Endothelial cell of umbilical vein (primary cell): Measurements from ENCODE around the gene ABCG4. TPM values are rescaled to one million over a fixed set of nuclear protein-coding genes. Genes with fewer than 3 reads are reported as not detected.

ENCODE experiments used
- BruUV-seq: library from RNA; stranded (reverse); fragments of 400-500 nt; replicated peaks from 2 replicates; lab custom pipeline; 2021; lab: Mats Ljungman, UMichigan
- CTCF ChIA-PET: fragments of 300-600, 350-600 bp; sonication (Branson Sonifier 250); formaldehyde crosslinking; loops from one replicate; lab custom pipeline; 2021; ENCODE audit warnings: antibody characterized with exemption, inconsistent platforms; lab: Charles Lee
- POLR2A ChIA-PET: fragments of 300-600, 350-600 bp; sonication (Branson Sonifier 250); formaldehyde crosslinking; loops from one replicate; lab custom pipeline; 2021; ENCODE audit warnings: antibody characterized with exemption, inconsistent platforms; lab: Charles Lee
- DNase-seq: peaks from one replicate; pipeline ENCODE4 v3.0.0-alpha.2; 2011; ENCODE audit warnings: low read depth, low spot score
- FAIRE-seq: peaks from 2 replicates; lab custom pipeline; 2011; peaks lifted over from hg19 to GRCh38; lab: Jason Lieb, UNC
- H2AFZ ChIP-seq: 2 replicates; pipeline ENCODE4 v1.6.0; 2012; ENCODE audit warnings: low read depth, low read length, control low read depth, inconsistent platforms
- H3K27ac ChIP-seq: 2 replicates; pipeline ENCODE4 v1.5.1; 2011; ENCODE audit warnings: low read depth, mild to moderate bottlenecking, control low read depth, low read length, moderate library complexity; ENCODE audit not compliant: insufficient read depth
- H3K27me3 ChIP-seq, 2 experiments: 2 replicates each; pipeline versions ENCODE4 v1.6.0 to v1.6.1; 2011; ENCODE audit warnings: low read length in 2 of 2, mixed read lengths in 1 of 2; ENCODE audit not compliant: control insufficient read depth in 2 of 2, insufficient read depth in 2 of 2
- H3K36me3 ChIP-seq, 2 experiments: 2 replicates in 1 of 2; 3 replicates in 1 of 2; pipeline ENCODE4 v1.5.1; 2011; ENCODE audit warnings: low read length in 2 of 2, mild to moderate bottlenecking in 1 of 2, moderate library complexity in 1 of 2; ENCODE audit not compliant: control insufficient read depth in 2 of 2, insufficient read depth in 2 of 2; ENCODE audit errors: extremely low read depth in 1 of 2
- H3K4me1 ChIP-seq: 3 replicates; pipeline ENCODE4 v1.5.1; 2011; ENCODE audit warnings: mild to moderate bottlenecking, low read length; ENCODE audit not compliant: control insufficient read depth, insufficient read depth; ENCODE audit errors: extremely low read depth
- H3K4me2 ChIP-seq: 2 replicates; pipeline ENCODE4 v1.6.1; 2011; ENCODE audit warnings: low read length, control low read depth, mixed read lengths; ENCODE audit not compliant: insufficient read depth
- H3K4me3 ChIP-seq, 3 experiments: fragments of 200-600 bp in 1 of 3; sonication (generic), shearing (Covaris generic) in 1 of 3; replicated peaks in 1 of 3; 2 replicates each; pipeline ENCODE4 v1.5.1; 2011 to 2016; ENCODE audit warnings: control low read depth in 3 of 3, low read length in 3 of 3, mild to moderate bottlenecking in 2 of 3, inconsistent platforms in 1 of 3, low read depth in 1 of 3, moderate library complexity in 1 of 3; ENCODE audit not compliant: insufficient read depth in 1 of 3
- H3K79me2 ChIP-seq: 2 replicates; pipeline ENCODE4 v1.6.0; 2012; ENCODE audit warnings: low read length, inconsistent platforms; ENCODE audit not compliant: control insufficient read depth, insufficient read depth
- H3K9ac ChIP-seq: replicated peaks from 2 replicates; pipeline ENCODE3; 2011; ENCODE audit warnings: low read length, control low read depth; ENCODE audit not compliant: insufficient read depth; ENCODE audit errors: extremely low read depth
- H3K9me1 ChIP-seq: replicated peaks from 3 replicates; pipeline ENCODE4 v1.6.0; 2011; ENCODE audit warnings: mild to moderate bottlenecking, low read length; ENCODE audit not compliant: control insufficient read depth, insufficient read depth; ENCODE audit errors: extremely low read depth
- H3K9me3 ChIP-seq: replicated peaks from 2 replicates; pipeline ENCODE4 v1.5.1; 2012; ENCODE audit warnings: low read length, inconsistent platforms; ENCODE audit not compliant: control insufficient read depth, insufficient read depth
- H4K20me1 ChIP-seq: replicated peaks from 2 replicates; pipeline ENCODE3; 2011; ENCODE audit warnings: mild to moderate bottlenecking, low read length; ENCODE audit not compliant: control insufficient read depth, insufficient read depth; ENCODE audit errors: extremely low read depth
- CTCF ChIP-seq, 2 donors: IDR thresholded peaks; 1 replicate in 1 of 2; 2 replicates in 1 of 2; pipeline ENCODE4 v1.5.1; 2011; ENCODE audit warnings: low read length in 2 of 2, mild to moderate bottlenecking in 2 of 2, moderate library complexity in 2 of 2, control low read depth in 1 of 2, inconsistent platforms in 1 of 2, low read depth in 1 of 2; ENCODE audit not compliant: insufficient read depth in 1 of 2; ENCODE audit errors: extremely low read depth in 1 of 2
- EZH2 ChIP-seq: IDR thresholded peaks from 2 replicates; pipeline ENCODE4 v1.6.1; 2012; ENCODE audit warnings: borderline replicate concordance, low read depth, mild to moderate bottlenecking, moderate library complexity, low read length, inconsistent platforms; ENCODE audit not compliant: severe bottlenecking
- FOS ChIP-seq: IDR thresholded peaks from 2 replicates; pipeline ENCODE4 v1.6.1; 2011; ENCODE audit warnings: mild to moderate bottlenecking, low read length, moderate library complexity, borderline replicate concordance; ENCODE audit not compliant: insufficient read depth
- GATA2 ChIP-seq: IDR thresholded peaks from 2 replicates; pipeline ENCODE4 v1.7.0; 2011; ENCODE audit warnings: low read depth, mild to moderate bottlenecking, moderate library complexity, mixed read lengths, low read length; ENCODE audit not compliant: insufficient read length, insufficient read depth
- JUN ChIP-seq: IDR thresholded peaks from 2 replicates; pipeline ENCODE4 v1.6.1; 2011; ENCODE audit warnings: borderline replicate concordance, low read depth; ENCODE audit not compliant: insufficient read length, insufficient read depth
- MAX ChIP-seq: IDR thresholded peaks from 2 replicates; pipeline ENCODE4 v1.6.1; 2011; ENCODE audit not compliant: insufficient read depth, insufficient read length
- MYC ChIP-seq: IDR thresholded peaks from one replicate; pipeline ENCODE4 v1.6.1; 2011; ENCODE audit warnings: mild to moderate bottlenecking, low read depth, low read length
- POLR2A ChIP-seq: IDR thresholded peaks from 2 replicates; pipeline ENCODE4 v1.6.1; 2012; ENCODE audit warnings: low read depth, mild to moderate bottlenecking, control low read depth, low read length
- POLR2AphosphoS5 ChIP-seq: IDR thresholded peaks from 2 replicates; pipeline ENCODE4 v1.6.1; 2012; ENCODE audit warnings: low read depth, mild to moderate bottlenecking, control low read depth, low read length, moderate library complexity; ENCODE audit not compliant: insufficient read depth
- dilution Hi-C: fragments of 300-500 bp; cut with MboI; formaldehyde crosslinking; loops from one replicate; pipeline ENCODE4 v1.15.0; 2019; ENCODE audit warnings: low sequenced_read_pairs; ENCODE audit not compliant: extremely low pct_ligation_motif_present
- intact Hi-C: fragments of 100-400 bp; cut with micrococcal nuclease; formaldehyde crosslinking; loops from one replicate; pipeline ENCODE4 v1.10.0; 2022
- polyA plus RNA-seq, 4 experiments: library from polyadenylated mRNA; depleted of rRNA in 3 of 4; stranded (reverse) in 3 of 4; unstranded in 1 of 4; fragments of >200 nt; gene quantifications; 2 replicates each; pipeline versions ENCODE4 v1.2.1 to v1.2.3, GENCODE V29; 2011 to 2012; ENCODE audit warnings: missing spikeins in 1 of 4
- total RNA-seq: library from RNA; stranded (reverse); gene quantifications from 2 replicates; pipeline ENCODE4 v1.2.3, GENCODE V29; 2021

The ABCG4 gene
- total and polyA plus RNA-seq, 2 donors (not counting 3 experiments of a cell fraction or from before 2014, with no cell fraction given) = 1.0 to 1.7 TPM

GRCh38 chr11:119202554-119202953, 53.7 kb downstream of the ABCG4 start:
- Histone ChIP-seq H3K9ac (no peak overlapping the region), H3K4me1 (peaks cover 12% of the 10 kb centered on the region), H3K9me3 (no peaks in the 10 kb centered on the region), H3K36me3 (no peaks in the 10 kb centered on the region), H3K27me3 (no peaks in the 10 kb centered on the region), H3K27ac (no peak overlapping the region), H3K4me3 (no peak overlapping the region), H2AFZ (no peak overlapping the region), H3K79me2 (peaks cover 12% of the 10 kb centered on the region), H3K9me1 (no peaks in the 10 kb centered on the region), H4K20me1 (no peaks in the 10 kb centered on the region), H3K4me2 (no peak overlapping the region)
- BruUV-seq = no TSS peak
- ChIA-PET POLR2A (no interaction called here), CTCF (no interaction called here)
- FAIRE-seq (no peak), DNase-seq (no peak)
- no peak for TF ChIP-seq MYC
- no peak for TF ChIP-seq POLR2AphosphoS5
- no peak for TF ChIP-seq POLR2A
- TF ChIP-seq EZH2 = no peak
- no peak for TF ChIP-seq JUN
- no peak for TF ChIP-seq MAX
- TF ChIP-seq FOS = no peak
- TF ChIP-seq GATA2 = no peak
- no peak for TF ChIP-seq CTCF (IDR thresholded peaks at IDR 0.05; ENCODE audit: extremely low read depth in 1 of 2, insufficient read depth in 1 of 2, low read depth in 1 of 2, low read length in 2 of 2)
- dilution Hi-C loops = no loop called here
- intact Hi-C loops = no loop called here
